ENCODE results near the gene GRAMD1A. TPM values are rescaled to one million over a fixed set of nuclear protein-coding genes. Genes with fewer than 3 reads are reported as not detected.

Gene GRAMD1A
- total RNA-seq, 1 experiment from 2014 or later = 75.4 TPM

GRCh38 chr19:35013041-35013819 is 13.1 kb downstream of the GRAMD1A start:
- POLR2A ChIA-PET = no interaction called here
- Histone ChIP-seq H3K9me3 (ENCODE audit: control insufficient read depth in 1 of 2, insufficient read depth in 1 of 2, low read depth in 1 of 2, low read length in 2 of 2) (no peaks in the 10 kb centered on the region), H4K20me1 (ENCODE audit: insufficient read depth) (no peaks in the 10 kb centered on the region), H3K27ac (ENCODE audit: low read depth, low read length) (no peak overlapping the region), H3K9ac (ENCODE audit: low read length) (no peak overlapping the region), H3K36me3 (ENCODE audit: control insufficient read depth in 1 of 2, insufficient read depth in 2 of 2, low read length in 2 of 2) (peaks cover 20 to 23% of the 10 kb centered on the region in 2 experiments; a peak in 3 of 4 replicates), H2AFZ (ENCODE audit: low read depth, low read length, poor library complexity, severe bottlenecking) (no peak overlapping the region), H3K4me3 (replicated peaks in 1 of 2; ENCODE audit: low read depth in 1 of 2, low read length in 2 of 2) (no peak overlapping the region), H3K27me3 (ENCODE audit: insufficient read depth, low read length) (no peaks in the 10 kb centered on the region), H3K79me2 (ENCODE audit: insufficient read depth, low read length) (no peaks in the 10 kb centered on the region), H3K9me2 (ENCODE audit: insufficient read depth) (no peaks in the 10 kb centered on the region), H3K4me2 (ENCODE audit: low read length) (no peak overlapping the region), H3K4me1 (ENCODE audit: control insufficient read depth in 1 of 2, insufficient read depth in 2 of 2, low read length in 2 of 2) (no peaks in the 10 kb centered on the region)
- CTCF ChIA-PET = no interaction called here
- DNase-seq (ENCODE audit: low read depth, low spot score) (no peak), ATAC-seq (peak; percentile 77)
- RAD21 ChIA-PET (ENCODE audit: low non-redundant PET in 1 of 2, low total read pairs in 2 of 2, uncharacterized antibody in 2 of 2, unreplicated experiment in 2 of 2) = no interaction called here
- BruUV-seq (replicated peaks) = no TSS peak
- intact Hi-C loops (cut with micrococcal nuclease) = loop anchor here (1.0 to 5.0 kb wide), 2 partner anchors 40 to 161 kb away; no protein-coding TSS in a partner anchor
- no peak for TF ChIP-seq ZNF274 (IDR thresholded peaks at IDR 0.05; ENCODE audit: low read depth, low read length)
- TF ChIP-seq YY1 (IDR thresholded peaks at IDR 0.05; ENCODE audit: extremely low read depth, insufficient replicate concordance, low read depth, low read length) = no peak
- no peak for TF ChIP-seq CEBPB (IDR thresholded peaks at IDR 0.05; ENCODE audit: low read depth)
- peak; percentile 69 to 93 (median 83) for TF ChIP-seq CTCF (IDR thresholded peaks at IDR 0.05 in 2 of 3, conservative IDR thresholded peaks at IDR 0.05 in 1 of 3; ENCODE audit: borderline replicate concordance in 1 of 3, insufficient read depth in 1 of 3, low read depth in 2 of 3, low read length in 2 of 3)
- TF ChIP-seq RAD21 (IDR thresholded peaks at IDR 0.05; ENCODE audit: low read depth) = peak; percentile 78
